Effector memory CD4-positive, alpha-beta T cell (primary cell): ENCODE measurements around the gene TPD52L3.

ENCODE experiments used
- DNase-seq, 3 donors: peaks; one replicate each; pipeline ENCODE4 v3.0.0-alpha.2; 2020
- H3K27ac ChIP-seq: 2 replicates; pipeline ENCODE4 v1.7.0; 2013; ENCODE audit warnings: mild to moderate bottlenecking, low read length, moderate library complexity; ENCODE audit not compliant: insufficient read depth, poor library complexity, severe bottlenecking
- H3K27me3 ChIP-seq: replicated peaks from 2 replicates; pipeline ENCODE4 v1.7.0; 2013; ENCODE audit warnings: mild to moderate bottlenecking, low read length; ENCODE audit not compliant: insufficient read depth, control insufficient read depth, poor library complexity, severe bottlenecking
- H3K36me3 ChIP-seq: 2 replicates; pipeline ENCODE4 v1.7.0; 2013; ENCODE audit warnings: mild to moderate bottlenecking, low read length, moderate library complexity; ENCODE audit not compliant: control insufficient read depth, insufficient read depth
- H3K4me1 ChIP-seq: 2 replicates; pipeline ENCODE4 v1.7.0; 2013; ENCODE audit warnings: low read length, mild to moderate bottlenecking; ENCODE audit not compliant: control insufficient read depth, insufficient read depth, poor library complexity, severe bottlenecking
- H3K4me3 ChIP-seq: 2 replicates; pipeline ENCODE4 v1.7.0; 2013; ENCODE audit warnings: low read length, low read depth, mild to moderate bottlenecking; ENCODE audit not compliant: insufficient read depth, poor library complexity, severe bottlenecking
- H3K9me3 ChIP-seq: 2 replicates; pipeline ENCODE4 v1.7.0; 2013; ENCODE audit warnings: mild to moderate bottlenecking, low read length, moderate library complexity; ENCODE audit not compliant: control insufficient read depth
- total RNA-seq, 3 donors: gene quantifications; one replicate each; lab custom pipeline; 2026; lab: John Stamatoyannopoulos, UW

Gene TPD52L3
- 0 reads per million in 3 donors for total RNA-seq

GRCh38 chr9:6328103-6328502 is at the start of gene TPD52L3:
TPD52L3 (plus strand) TSS chr9:6328375; CDS start chr9:6328596, 221 bp downstream.
- Histone ChIP-seq H3K4me3 (no peak within 1 kb of the TSS), H3K27me3 (no peaks in the 10 kb centered on the region), H3K4me1 (no peaks in the 10 kb centered on the region), H3K27ac (no peak within 1 kb of the TSS), H3K9me3 (no peaks in the 10 kb centered on the region), H3K36me3 (no peaks in the 10 kb centered on the region)
- no peak for DNase-seq

GRCh38 chr9:6301858-6302257 is 26.3 kb upstream of the TPD52L3 start:
- H3K4me1 ChIP-seq, result no peaks in the 10 kb centered on the region
- no peak overlapping the region for H3K4me3 ChIP-seq
- H3K27me3 ChIP-seq, result no peaks in the 10 kb centered on the region
- H3K27ac ChIP-seq, result no peak overlapping the region
- DNase-seq, result no peak
- no peaks in the 10 kb centered on the region for H3K9me3 ChIP-seq
- H3K36me3 ChIP-seq, result no peaks in the 10 kb centered on the region

GRCh38 chr9:6302417-6302816 is 25.8 kb upstream of the TPD52L3 start:
- Histone ChIP-seq H3K27me3 (no peaks in the 10 kb centered on the region), H3K9me3 (no peaks in the 10 kb centered on the region), H3K4me3 (no peak overlapping the region), H3K36me3 (no peaks in the 10 kb centered on the region), H3K27ac (no peak overlapping the region), H3K4me1 (no peaks in the 10 kb centered on the region)
- DNase-seq, result no peak

GRCh38 chr9:6304232-6304631 is 23.9 kb upstream of the TPD52L3 start:
- Histone ChIP-seq H3K36me3 (no peaks in the 10 kb centered on the region), H3K9me3 (no peaks in the 10 kb centered on the region), H3K27me3 (no peaks in the 10 kb centered on the region), H3K4me3 (no peak overlapping the region), H3K4me1 (no peaks in the 10 kb centered on the region), H3K27ac (no peak overlapping the region)
- no peak for DNase-seq

- no peak overlapping the region for H3K27ac ChIP-seq
- H3K9me3 ChIP-seq, result no peaks in the 10 kb centered on the region
- no peaks in the 10 kb centered on the region for H3K4me1 ChIP-seq
- H3K27me3 ChIP-seq, result no peaks in the 10 kb centered on the region
- no peak for DNase-seq
- H3K36me3 ChIP-seq, result no peaks in the 10 kb centered on the region
- H3K4me3 ChIP-seq, result no peak overlapping the region
Observed at GRCh38 chr9:6305954-6306563, 22.1 kb upstream of the TPD52L3 start.

- DNase-seq, result no peak
- H3K27me3 ChIP-seq, result no peaks in the 10 kb centered on the region
- H3K36me3 ChIP-seq, result no peaks in the 10 kb centered on the region
- H3K4me1 ChIP-seq, result no peaks in the 10 kb centered on the region
- H3K27ac ChIP-seq, result no peak overlapping the region
- H3K9me3 ChIP-seq, result no peaks in the 10 kb centered on the region
- no peak overlapping the region for H3K4me3 ChIP-seq
Observed at GRCh38 chr9:6307551-6308096, 20.6 kb upstream of the TPD52L3 start.

GRCh38 chr9:6330958-6331634 is 2.9 kb downstream of the TPD52L3 start:
- no peak for DNase-seq
- Histone ChIP-seq H3K27ac (no peak overlapping the region), H3K4me1 (no peaks in the 10 kb centered on the region)

GRCh38 chr9:6334305-6334704 is 6.1 kb downstream of the TPD52L3 start:
- Histone ChIP-seq H3K4me3 (no peak overlapping the region), H3K4me1 (no peaks in the 10 kb centered on the region), H3K27me3 (no peaks in the 10 kb centered on the region), H3K27ac (no peak overlapping the region), H3K9me3 (no peaks in the 10 kb centered on the region), H3K36me3 (no peaks in the 10 kb centered on the region)
- DNase-seq, result no peak

More at GRCh38 chr9:6330958-6331634, 2.9 kb downstream of the TPD52L3 start:
- Histone ChIP-seq H3K27me3 (no peaks in the 10 kb centered on the region), H3K9me3 (no peaks in the 10 kb centered on the region), H3K4me3 (no peak overlapping the region), H3K36me3 (no peaks in the 10 kb centered on the region)

- Histone ChIP-seq H3K27me3 (no peaks in the 10 kb centered on the region), H3K4me1 (no peaks in the 10 kb centered on the region), H3K9me3 (no peaks in the 10 kb centered on the region), H3K27ac (no peak overlapping the region), H3K36me3 (no peaks in the 10 kb centered on the region), H3K4me3 (no peak overlapping the region)
- no peak for DNase-seq
Observed at GRCh38 chr9:6348766-6349165, 20.6 kb downstream of the TPD52L3 start.

GRCh38 chr9:6351737-6352136 is 23.6 kb downstream of the TPD52L3 start:
- Histone ChIP-seq H3K9me3 (no peaks in the 10 kb centered on the region), H3K36me3 (no peaks in the 10 kb centered on the region), H3K4me3 (no peak overlapping the region), H3K27ac (no peak overlapping the region), H3K4me1 (no peaks in the 10 kb centered on the region), H3K27me3 (no peaks in the 10 kb centered on the region)
- no peak for DNase-seq
